GM21528 (cell line): Measurements from ENCODE around the gene BANF2.
"Not testable (repeated sequence)": the region's sequence is repeated elsewhere in the genome, so short reads cannot be mapped to it uniquely, and the experiment has no call there.

ENCODE experiments used
- ATAC-seq: cut with Tn5 transposase; IDR thresholded peaks from one replicate; pipeline ENCODE4 v1.9.1; 2021; ENCODE audit warnings: mild to moderate bottlenecking, moderate library complexity; ENCODE audit not compliant: unreplicated experiment, low FRiP score

BANF2 gene

GRCh38 chr20:17682103-17682888 is 17.5 kb upstream of the BANF2 start, which contains the start of gene RRBP1:
RRBP1 (minus strand) TSS chr20:17682242; CDS start chr20:17660507, 21,735 bp downstream.
- ATAC-seq: peak; percentile 83

GRCh38 chr20:17682889-17683198 is 16.9 kb upstream of the BANF2 start:
- no peak for ATAC-seq

GRCh38 chr20:17683218-17684076 is 16.3 kb upstream of the BANF2 start:
- no peak for ATAC-seq

DNA sequence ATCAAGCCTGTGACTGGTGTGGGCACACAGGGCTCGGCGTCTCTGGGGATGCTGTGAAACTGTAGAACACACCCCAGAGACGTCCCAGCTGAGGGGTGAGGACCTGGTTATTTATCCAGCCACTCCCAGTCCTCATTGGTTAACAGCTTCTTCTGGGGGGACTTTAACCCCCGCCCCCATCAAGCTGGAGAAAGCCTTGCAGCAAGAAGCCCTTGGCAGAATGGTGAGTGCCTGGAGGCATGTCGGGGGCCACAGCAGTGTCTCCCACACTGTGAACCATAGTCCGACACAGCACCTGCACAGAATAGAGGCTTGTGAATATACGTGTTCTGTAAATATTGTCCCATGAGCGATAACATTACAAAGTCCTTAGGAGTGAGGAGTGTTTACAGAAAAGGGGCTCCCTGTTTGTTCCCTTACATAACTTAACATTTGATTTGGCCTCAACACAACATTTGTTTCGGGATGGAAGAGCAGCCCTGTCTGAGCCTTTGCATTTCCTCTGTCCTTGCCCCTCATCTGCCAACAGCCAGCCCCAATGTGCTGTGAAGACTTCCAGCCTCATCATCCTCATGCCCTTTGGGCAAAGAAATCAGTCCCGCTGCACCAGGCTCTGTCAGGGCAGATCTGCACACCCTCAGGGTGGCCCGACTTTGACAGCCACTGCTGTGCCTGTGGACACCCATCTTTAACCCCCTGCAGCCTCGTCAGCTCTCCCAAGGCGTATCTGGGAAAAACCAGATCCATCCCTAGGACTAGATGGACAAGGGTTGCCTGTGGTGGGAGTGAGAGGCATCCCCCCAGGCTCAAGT is 15.5 kb upstream of the BANF2 start:
- no peak for ATAC-seq

GRCh38 chr20:17685168-17685567 is 14.6 kb upstream of the BANF2 start:
- no peak for ATAC-seq

GRCh38 chr20:17687800-17688199 is 12.0 kb upstream of the BANF2 start:
- no peak for ATAC-seq

GRCh38 chr20:17688965-17689364 is 10.8 kb upstream of the BANF2 start:
- ATAC-seq: no peak

GRCh38 chr20:17690144-17690543 is 9.6 kb upstream of the BANF2 start:
- no peak for ATAC-seq

DNA sequence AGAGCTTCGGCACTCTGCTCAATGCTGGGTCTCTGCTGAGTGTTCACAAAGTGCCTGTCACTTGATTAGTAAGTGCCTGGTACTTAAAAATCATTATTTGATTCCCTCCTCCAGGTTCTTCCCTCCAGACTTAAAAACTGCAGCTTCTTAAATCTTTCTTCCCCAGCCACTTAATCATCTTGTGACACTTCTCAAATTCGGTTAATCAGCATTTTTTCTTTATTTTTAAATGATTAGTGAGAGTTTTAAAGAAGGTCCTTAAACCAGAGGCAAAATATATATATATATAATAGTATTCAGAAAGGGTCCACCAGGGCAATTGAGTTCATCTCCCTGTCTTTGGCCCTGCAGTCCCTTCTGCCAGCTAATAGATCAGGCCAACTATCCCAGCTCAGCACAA is 8.0 kb upstream of the BANF2 start:
- no peak for ATAC-seq

DNA sequence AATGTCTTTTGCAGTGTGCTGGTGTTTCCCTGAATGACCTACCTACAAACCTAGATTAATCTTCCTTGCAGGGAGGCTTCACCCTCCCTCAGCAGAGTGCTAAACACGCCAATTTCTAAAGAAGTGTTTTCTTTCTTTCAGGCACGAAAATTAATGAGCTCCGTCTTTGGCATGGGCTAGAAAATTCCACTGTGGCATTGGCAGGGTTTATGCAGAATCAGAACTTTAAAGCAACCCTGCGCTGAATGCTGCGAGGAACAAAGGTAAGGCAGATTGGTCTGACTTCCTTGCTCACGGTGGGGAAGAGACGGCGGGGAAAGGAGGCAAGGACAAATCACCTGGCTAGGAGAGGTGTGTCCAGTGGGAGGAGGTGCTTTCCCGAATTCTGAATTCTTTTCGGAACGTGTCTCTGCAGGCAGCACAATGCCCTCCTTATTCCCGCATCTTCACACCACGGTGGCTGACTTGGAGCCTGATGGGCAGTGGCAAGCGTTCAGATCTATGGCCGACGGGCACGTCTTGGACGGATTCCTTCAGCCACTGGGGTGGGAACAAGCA is 6.2 kb upstream of the BANF2 start:
- ATAC-seq: no peak

DNA sequence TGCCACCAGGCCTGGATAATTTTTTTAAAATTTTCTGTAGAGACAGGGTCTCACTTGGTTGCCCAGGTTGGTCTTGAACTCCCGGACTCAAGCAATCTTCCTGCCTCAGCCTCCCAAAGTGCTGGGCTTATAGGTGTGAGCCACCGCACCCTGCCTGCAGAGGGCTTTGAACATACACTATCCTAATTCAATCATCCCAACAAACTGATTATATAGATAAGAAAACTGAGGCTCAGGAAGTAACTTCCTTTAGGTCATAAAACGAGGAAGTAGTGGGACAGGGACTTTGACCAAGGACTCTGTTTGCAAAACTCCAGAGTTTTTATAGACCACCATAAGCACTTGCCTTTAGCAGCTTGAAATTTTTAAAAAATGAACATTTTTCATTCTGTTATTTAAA is 5.0 kb upstream of the BANF2 start:
- no peak for ATAC-seq

DNA sequence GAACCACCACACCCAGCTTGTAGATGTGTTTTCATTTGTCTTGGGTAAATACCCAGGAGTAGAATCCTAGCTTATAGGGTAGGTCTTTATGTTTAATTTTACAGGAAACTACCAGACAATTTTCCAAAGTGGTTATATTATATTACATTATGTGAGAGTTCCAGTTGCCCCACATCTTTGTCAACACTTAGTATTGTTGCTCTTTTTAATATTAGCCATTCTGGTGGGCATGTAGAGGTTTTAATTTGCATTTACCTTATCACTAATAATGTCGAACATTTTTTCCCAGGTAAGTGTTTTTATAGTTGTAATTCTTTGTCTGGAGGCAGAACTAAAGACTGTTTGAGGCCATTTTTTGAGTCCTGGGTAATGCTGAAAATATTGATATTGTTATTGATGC is 3.5 kb upstream of the BANF2 start:
- ATAC-seq: no peak

- ATAC-seq: no peak
These were observed 2.6 kb upstream of the BANF2 start for GRCh38 chr20:17697171-17697570.

- ATAC-seq: no peak
These were observed 1.4 kb upstream of the BANF2 start for GRCh38 chr20:17698384-17698783.

DNA sequence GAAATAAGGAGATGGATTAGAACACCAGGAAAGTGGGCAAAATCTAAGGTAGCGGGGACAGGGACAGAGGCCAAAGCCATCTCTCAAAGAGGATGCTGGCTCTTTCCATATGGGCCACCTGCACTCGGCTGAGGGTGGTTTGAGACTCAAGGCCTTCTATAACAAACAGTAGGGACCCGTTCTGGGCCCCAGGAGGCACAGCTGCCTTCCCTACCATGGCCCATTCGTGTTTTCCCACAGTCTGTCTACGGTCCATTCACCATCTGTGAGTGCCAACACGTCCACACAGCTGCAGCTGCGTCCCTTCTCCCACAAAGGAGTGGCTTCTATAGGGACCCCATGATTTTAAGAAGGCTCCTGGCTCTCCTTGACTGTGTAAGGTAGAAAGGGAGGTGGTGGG is 871 bp downstream of the BANF2 start:
- no peak for ATAC-seq

DNA sequence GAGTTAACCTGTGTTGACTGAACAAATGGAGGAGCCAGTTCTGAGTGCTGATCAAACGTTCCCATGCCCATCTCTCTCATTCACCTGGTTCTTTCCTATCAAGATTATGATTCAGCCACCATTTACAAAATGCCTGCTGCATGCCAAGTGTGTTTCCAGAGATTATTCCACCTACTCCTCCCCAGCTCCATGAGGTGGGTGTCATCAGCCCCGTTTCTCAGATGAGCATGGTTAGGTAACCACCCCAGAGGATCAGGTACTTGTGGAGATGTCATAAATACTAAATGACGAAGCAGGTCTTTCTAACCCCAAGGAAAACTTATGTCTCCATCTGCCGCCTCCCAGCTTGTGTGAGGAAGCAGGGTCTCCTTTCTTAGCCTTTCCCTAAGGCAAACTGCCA is 2.1 kb downstream of the BANF2 start:
- no peak for ATAC-seq

DNA sequence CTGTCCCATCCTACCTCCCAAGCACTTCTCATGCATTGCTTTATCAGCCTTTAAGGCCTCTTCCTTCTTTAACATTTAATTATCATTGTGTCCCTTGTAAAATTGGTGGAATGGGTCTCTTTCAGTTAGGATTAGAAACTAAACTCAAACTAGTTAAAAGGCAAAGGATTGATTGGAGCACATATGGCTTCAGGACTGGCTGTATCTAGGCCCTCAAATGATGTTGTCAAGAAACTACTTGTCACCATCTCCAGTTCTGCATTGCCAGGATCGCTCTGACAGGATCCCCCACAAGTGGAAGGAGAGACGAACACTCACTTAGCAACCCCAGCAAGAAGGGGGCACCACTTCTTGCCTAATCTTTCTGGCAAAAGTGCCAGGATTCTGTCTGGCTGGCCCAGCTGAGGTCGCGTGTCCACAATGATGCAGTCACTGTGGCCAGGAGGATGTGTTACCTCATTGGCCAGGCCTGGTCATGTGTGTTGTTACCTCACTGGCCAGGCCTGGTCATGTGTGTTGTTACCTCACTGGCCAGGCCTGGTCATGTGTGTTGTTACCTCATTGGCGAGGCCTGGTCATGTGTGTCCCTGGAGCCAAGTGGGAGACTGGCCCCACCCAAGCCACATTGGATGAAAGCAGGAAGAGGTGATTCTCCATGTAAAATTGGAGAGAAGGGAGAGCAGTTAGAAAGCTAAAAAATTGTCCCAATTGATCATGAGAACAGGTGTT is 5.0 kb downstream of the BANF2 start:
- no peak for ATAC-seq

GRCh38 chr20:17705916-17706315 is 6.2 kb downstream of the BANF2 start:
- ATAC-seq: no peak

DNA sequence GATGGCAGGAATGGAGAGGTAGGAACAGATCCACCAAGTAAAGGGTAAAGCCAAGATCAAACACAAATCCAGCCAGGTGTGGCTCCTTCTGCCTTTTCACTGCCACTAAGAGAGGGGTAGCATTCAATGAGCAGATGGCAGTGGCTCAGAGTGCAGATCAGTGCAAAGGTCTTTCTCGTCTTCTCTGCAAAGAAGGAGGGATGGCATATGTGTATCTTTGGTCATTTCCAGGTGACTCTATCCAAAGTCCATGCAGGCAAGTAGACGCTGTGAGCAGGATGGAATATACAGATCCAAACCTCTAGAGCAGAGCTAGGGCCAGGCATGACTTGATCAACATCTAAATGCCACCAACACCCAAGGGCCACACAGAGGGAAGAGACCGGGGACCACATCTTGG is 6.9 kb downstream of the BANF2 start:
- no peak for ATAC-seq

DNA sequence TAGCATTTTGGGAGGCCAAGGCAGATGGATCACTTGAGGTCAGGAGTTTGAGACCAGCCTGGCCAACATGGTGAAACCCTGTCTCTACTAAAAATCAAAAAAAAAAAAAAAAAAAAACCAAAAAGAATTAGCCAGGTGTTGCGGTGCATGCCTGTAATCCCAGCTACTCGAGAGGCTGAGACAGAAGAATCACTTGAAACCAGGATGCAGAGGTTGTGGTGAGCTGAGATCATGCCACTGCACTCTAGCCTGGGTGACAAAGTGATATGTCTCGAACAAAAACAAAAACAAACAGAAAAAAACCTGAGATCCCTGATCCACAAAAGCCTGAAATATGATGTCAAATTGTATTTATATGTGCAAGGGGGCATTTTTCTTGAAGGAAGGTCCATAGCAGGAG is 8.2 kb downstream of the BANF2 start:
- not testable (repeated sequence) for ATAC-seq
